Immature natural killer cell (primary cell): ENCODE data around the gene AGBL1. TPM values are rescaled to one million over a fixed set of nuclear protein-coding genes. Genes with fewer than 3 reads are reported as not detected.

Experiments
- DNase-seq, 3 donors: peaks; one replicate each; pipeline ENCODE4 v3.0.0; 2022; ENCODE audit warnings: mixed read lengths in 1 of 3
- H3K27ac Mint-ChIP-seq, 6 donors: one replicate each; pipeline ENCODE4 v1.8.0; 2020; ENCODE audit warnings: mixed read lengths in 6 of 6, mild to moderate bottlenecking in 5 of 6, inconsistent platforms in 4 of 6, moderate library complexity in 3 of 6
- H3K27me3 Mint-ChIP-seq, 3 donors: one replicate each; pipeline ENCODE4 v1.8.0; 2020 to 2021; ENCODE audit warnings: low read depth in 3 of 3, mild to moderate bottlenecking in 3 of 3, mixed read lengths in 3 of 3, moderate library complexity in 3 of 3, inconsistent platforms in 1 of 3
- H3K36me3 Mint-ChIP-seq, 3 donors: one replicate each; pipeline ENCODE4 v1.8.0; 2020; ENCODE audit warnings: mixed read lengths in 3 of 3, inconsistent platforms in 2 of 3, mild to moderate bottlenecking in 2 of 3
- H3K4me1 Mint-ChIP-seq, 2 donors: one replicate each; pipeline ENCODE4 v1.8.0; 2020; ENCODE audit warnings: inconsistent platforms in 2 of 2, mild to moderate bottlenecking in 2 of 2, mixed read lengths in 2 of 2, moderate library complexity in 1 of 2
- H3K4me3 Mint-ChIP-seq, 5 donors: one replicate each; pipeline ENCODE4 v1.8.0; 2020; ENCODE audit warnings: mild to moderate bottlenecking in 5 of 5, mixed read lengths in 5 of 5, inconsistent platforms in 3 of 5, moderate library complexity in 3 of 5
- H3K9me3 Mint-ChIP-seq, 6 donors: one replicate each; pipeline ENCODE4 v1.8.0; 2020; ENCODE audit warnings: mild to moderate bottlenecking in 6 of 6, mixed read lengths in 6 of 6, inconsistent platforms in 4 of 6, moderate library complexity in 3 of 6
- polyA plus RNA-seq, 3 donors: library from polyadenylated mRNA; unstranded; fragments of 300-500 nt; fragmentation: Illumina TruSeq; gene quantifications; one replicate each; pipeline ENCODE4 v1.2.3, GENCODE V29; 2021

Gene AGBL1
- polyA plus RNA-seq, 3 donors from 2014 or later, result not detected

- Mint-ChIP-seq H3K9me3 (peaks cover 0 to 1% (median 0%) of the 10 kb centered on the region in 6 donors), H3K27ac (no peak overlapping the region), H3K36me3 (no peaks in the 10 kb centered on the region), H3K4me3 (no peak overlapping the region), H3K4me1 (no peaks in the 10 kb centered on the region), H3K27me3 (peaks cover 0 to 5% (median 2%) of the 10 kb centered on the region in 3 donors)
- no peak for DNase-seq
These were observed 121.8 kb downstream of the AGBL1 start for GRCh38 chr15:86201313-86202008.

GRCh38 chr15:86203462-86203861, 123.8 kb downstream of the AGBL1 start:
- H3K4me3 Mint-ChIP-seq, result no peak overlapping the region
- H3K27me3 Mint-ChIP-seq, result peaks cover 2 to 6% (median 2%) of the 10 kb centered on the region in 3 donors
- DNase-seq, result no peak
- no peak overlapping the region for H3K27ac Mint-ChIP-seq
- peaks cover 0 to 4% (median 0%) of the 10 kb centered on the region in 6 donors for H3K9me3 Mint-ChIP-seq
- no peaks in the 10 kb centered on the region for H3K4me1 Mint-ChIP-seq
- H3K36me3 Mint-ChIP-seq, result no peaks in the 10 kb centered on the region

- Mint-ChIP-seq H3K4me3 (no peak overlapping the region), H3K27me3 (peaks cover 2 to 6% (median 4%) of the 10 kb centered on the region in 3 donors), H3K27ac (no peak overlapping the region), H3K4me1 (no peaks in the 10 kb centered on the region), H3K36me3 (no peaks in the 10 kb centered on the region), H3K9me3 (peaks cover 0 to 9% (median 0%) of the 10 kb centered on the region in 6 donors)
- no peak for DNase-seq
These were observed 125.4 kb downstream of the AGBL1 start for GRCh38 chr15:86205096-86205495.

GRCh38 chr15:86213420-86213819, 133.7 kb downstream of the AGBL1 start:
- Mint-ChIP-seq H3K4me1 (no peaks in the 10 kb centered on the region), H3K36me3 (peaks cover 0 to 4% (median 3%) of the 10 kb centered on the region in 3 donors), H3K4me3 (no peak overlapping the region), H3K27me3 (peaks cover 0 to 5% (median 0%) of the 10 kb centered on the region in 3 donors), H3K27ac (no peak overlapping the region), H3K9me3 (peaks cover 5 to 19% (median 9%) of the 10 kb centered on the region in 6 donors)
- no peak for DNase-seq

GRCh38 chr15:86213888-86214287, 134.2 kb downstream of the AGBL1 start:
- Mint-ChIP-seq H3K4me1 (no peaks in the 10 kb centered on the region), H3K27me3 (peaks cover 0 to 5% (median 0%) of the 10 kb centered on the region in 3 donors), H3K4me3 (no peak overlapping the region), H3K9me3 (peaks cover 1 to 19% (median 9%) of the 10 kb centered on the region in 6 donors), H3K36me3 (peaks cover 0 to 4% (median 3%) of the 10 kb centered on the region in 3 donors), H3K27ac (no peak overlapping the region)
- DNase-seq, result no peak

- H3K4me3 Mint-ChIP-seq, result no peak overlapping the region
- H3K9me3 Mint-ChIP-seq, result peaks cover 5 to 14% (median 8%) of the 10 kb centered on the region in 6 donors
- peaks cover 0 to 4% (median 3%) of the 10 kb centered on the region in 3 donors for H3K36me3 Mint-ChIP-seq
- no peak overlapping the region for H3K27ac Mint-ChIP-seq
- no peak for DNase-seq
- H3K4me1 Mint-ChIP-seq, result no peaks in the 10 kb centered on the region
- peaks cover 4 to 6% (median 5%) of the 10 kb centered on the region in 3 donors for H3K27me3 Mint-ChIP-seq
These were observed 141.4 kb downstream of the AGBL1 start for GRCh38 chr15:86221119-86221518.

GRCh38 chr15:86229306-86229705, 149.6 kb downstream of the AGBL1 start:
- no peak overlapping the region for H3K27ac Mint-ChIP-seq
- H3K36me3 Mint-ChIP-seq, result no peaks in the 10 kb centered on the region
- H3K9me3 Mint-ChIP-seq, result no peaks in the 10 kb centered on the region
- H3K4me3 Mint-ChIP-seq, result no peak overlapping the region
- H3K4me1 Mint-ChIP-seq, result no peaks in the 10 kb centered on the region
- no peak for DNase-seq
- H3K27me3 Mint-ChIP-seq, result peaks cover 4 to 7% (median 6%) of the 10 kb centered on the region in 3 donors

GRCh38 chr15:86229936-86230335, 150.3 kb downstream of the AGBL1 start:
- no peak overlapping the region for H3K27ac Mint-ChIP-seq
- no peaks in the 10 kb centered on the region for H3K36me3 Mint-ChIP-seq
- H3K4me3 Mint-ChIP-seq, result no peak overlapping the region
- H3K9me3 Mint-ChIP-seq, result no peaks in the 10 kb centered on the region
- peaks cover 4 to 6% (median 4%) of the 10 kb centered on the region in 3 donors for H3K27me3 Mint-ChIP-seq
- H3K4me1 Mint-ChIP-seq, result no peaks in the 10 kb centered on the region
- DNase-seq, result no peak

GRCh38 chr15:86231864-86232721, 152.4 kb downstream of the AGBL1 start:
- no peak overlapping the region for H3K4me3 Mint-ChIP-seq
- H3K27me3 Mint-ChIP-seq, result peaks cover 2 to 8% (median 6%) of the 10 kb centered on the region in 3 donors
- DNase-seq, result peak in 2 of 3 donors; percentile 2 to 30
- no peak overlapping the region for H3K27ac Mint-ChIP-seq
- H3K9me3 Mint-ChIP-seq, result no peaks in the 10 kb centered on the region
- no peaks in the 10 kb centered on the region for H3K36me3 Mint-ChIP-seq
- no peaks in the 10 kb centered on the region for H3K4me1 Mint-ChIP-seq

GRCh38 chr15:86235667-86236066, 156.0 kb downstream of the AGBL1 start:
- H3K27me3 Mint-ChIP-seq, result peaks cover 5 to 8% (median 6%) of the 10 kb centered on the region in 3 donors
- DNase-seq, result no peak
- no peak overlapping the region for H3K4me3 Mint-ChIP-seq
- no peaks in the 10 kb centered on the region for H3K9me3 Mint-ChIP-seq
- no peaks in the 10 kb centered on the region for H3K36me3 Mint-ChIP-seq
- H3K27ac Mint-ChIP-seq, result no peak overlapping the region
- H3K4me1 Mint-ChIP-seq, result no peaks in the 10 kb centered on the region

GRCh38 chr15:86236356-86237110, 156.9 kb downstream of the AGBL1 start:
- peaks cover 5 to 9% (median 8%) of the 10 kb centered on the region in 3 donors for H3K27me3 Mint-ChIP-seq
- no peaks in the 10 kb centered on the region for H3K9me3 Mint-ChIP-seq
- no peak overlapping the region for H3K4me3 Mint-ChIP-seq
- H3K27ac Mint-ChIP-seq, result no peak overlapping the region
- H3K36me3 Mint-ChIP-seq, result no peaks in the 10 kb centered on the region
- DNase-seq, result no peak
- no peaks in the 10 kb centered on the region for H3K4me1 Mint-ChIP-seq

GRCh38 chr15:86237111-86237500, 157.4 kb downstream of the AGBL1 start:
- H3K36me3 Mint-ChIP-seq, result no peaks in the 10 kb centered on the region
- H3K27me3 Mint-ChIP-seq, result peaks cover 3 to 9% (median 9%) of the 10 kb centered on the region in 3 donors
- H3K4me1 Mint-ChIP-seq, result no peaks in the 10 kb centered on the region
- H3K9me3 Mint-ChIP-seq, result no peaks in the 10 kb centered on the region
- H3K4me3 Mint-ChIP-seq, result no peak overlapping the region
- DNase-seq, result no peak
- no peak overlapping the region for H3K27ac Mint-ChIP-seq

- Mint-ChIP-seq H3K4me3 (no peak overlapping the region), H3K27me3 (peaks cover 3 to 11% (median 4%) of the 10 kb centered on the region in 3 donors), H3K4me1 (no peaks in the 10 kb centered on the region), H3K36me3 (no peaks in the 10 kb centered on the region), H3K27ac (no peak overlapping the region), H3K9me3 (peaks cover 0 to 8% (median 0%) of the 10 kb centered on the region in 6 donors)
- DNase-seq, result no peak
These were observed 167.7 kb downstream of the AGBL1 start for GRCh38 chr15:86247249-86247955.
